HL-60 (cell line): ENCODE measurements around the gene PIP5K1A.

Experiments used
- GABPA ChIP-seq: IDR thresholded peaks from 2 replicates; pipeline ENCODE4 v1.6.1; 2012; ENCODE audit warnings: low read depth
- POLR2AphosphoS5 ChIP-seq: IDR thresholded peaks from 2 replicates; pipeline ENCODE4 v1.6.1; 2012; ENCODE audit warnings: low read depth
- TF ChIP-seq, protein P1 (sequence below): IDR thresholded peaks from one replicate; pipeline ENCODE4 v1.5.1; 2011; ENCODE audit warnings: low read length, control low read depth, inconsistent platforms; ENCODE audit not compliant: insufficient read depth

DNA sequence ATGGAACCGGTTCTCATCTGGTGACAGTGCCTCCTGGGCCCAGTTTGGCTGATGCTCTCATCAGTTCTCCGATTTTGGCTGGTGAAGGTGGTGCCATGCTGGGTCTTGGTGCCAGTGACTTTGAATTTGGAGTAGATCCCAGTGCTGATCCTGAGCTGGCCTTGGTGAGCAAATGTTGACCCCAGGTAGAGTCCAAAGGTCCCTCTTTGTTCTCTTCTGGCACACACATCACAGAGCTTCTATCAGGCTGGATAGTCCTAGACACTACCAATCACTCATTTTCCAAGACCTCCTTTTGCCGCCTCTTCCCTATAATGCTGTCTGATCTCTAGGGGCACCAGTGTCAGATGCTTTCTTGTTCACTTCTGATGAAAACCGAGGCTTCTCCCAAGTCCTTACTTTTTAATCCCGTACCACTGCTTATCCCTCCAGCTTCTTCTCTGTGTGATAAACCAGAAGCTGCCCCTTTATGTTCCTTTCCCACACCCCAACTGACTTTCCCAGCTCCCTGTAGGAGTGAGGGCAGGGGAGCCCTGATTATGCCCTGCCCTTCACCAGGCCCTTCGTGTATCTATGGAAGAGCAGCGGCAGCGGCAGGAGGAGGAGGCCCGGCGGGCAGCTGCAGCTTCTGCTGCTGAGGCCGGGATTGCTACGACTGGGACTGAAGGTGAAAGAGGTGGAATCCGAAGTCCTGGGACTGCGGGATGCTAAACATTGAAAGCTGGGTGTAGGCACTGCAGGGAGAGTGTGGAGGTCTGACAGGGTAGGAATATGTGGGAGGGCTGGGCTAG lies 67.3 kb downstream of the PIP5K1A start:
- TF ChIP-seq, protein P1, sequence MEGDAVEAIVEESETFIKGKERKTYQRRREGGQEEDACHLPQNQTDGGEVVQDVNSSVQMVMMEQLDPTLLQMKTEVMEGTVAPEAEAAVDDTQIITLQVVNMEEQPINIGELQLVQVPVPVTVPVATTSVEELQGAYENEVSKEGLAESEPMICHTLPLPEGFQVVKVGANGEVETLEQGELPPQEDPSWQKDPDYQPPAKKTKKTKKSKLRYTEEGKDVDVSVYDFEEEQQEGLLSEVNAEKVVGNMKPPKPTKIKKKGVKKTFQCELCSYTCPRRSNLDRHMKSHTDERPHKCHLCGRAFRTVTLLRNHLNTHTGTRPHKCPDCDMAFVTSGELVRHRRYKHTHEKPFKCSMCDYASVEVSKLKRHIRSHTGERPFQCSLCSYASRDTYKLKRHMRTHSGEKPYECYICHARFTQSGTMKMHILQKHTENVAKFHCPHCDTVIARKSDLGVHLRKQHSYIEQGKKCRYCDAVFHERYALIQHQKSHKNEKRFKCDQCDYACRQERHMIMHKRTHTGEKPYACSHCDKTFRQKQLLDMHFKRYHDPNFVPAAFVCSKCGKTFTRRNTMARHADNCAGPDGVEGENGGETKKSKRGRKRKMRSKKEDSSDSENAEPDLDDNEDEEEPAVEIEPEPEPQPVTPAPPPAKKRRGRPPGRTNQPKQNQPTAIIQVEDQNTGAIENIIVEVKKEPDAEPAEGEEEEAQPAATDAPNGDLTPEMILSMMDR = no peak
- TF ChIP-seq POLR2AphosphoS5 (no peak), GABPA (no peak)
